GM18858 (cell line): ENCODE measurements around the gene GPC3.

Experiments used
- ATAC-seq: cut with Tn5 transposase; IDR thresholded peaks from one replicate; pipeline ENCODE4 v1.9.1; 2021; ENCODE audit not compliant: unreplicated experiment

The GPC3 gene

GRCh38 chrX:133702230-133702629 is 283.2 kb downstream of the GPC3 start:
- ATAC-seq = no peak

GRCh38 chrX:133699023-133699728 is 286.2 kb downstream of the GPC3 start:
- ATAC-seq = no peak

- ATAC-seq = no peak
Measured at GRCh38 chrX:133698298-133698697, 287.1 kb downstream of the GPC3 start.

GRCh38 chrX:133697656-133698055 is 287.7 kb downstream of the GPC3 start:
- no peak for ATAC-seq

GRCh38 chrX:133689997-133690599 is 295.3 kb downstream of the GPC3 start:
- ATAC-seq = no peak

- no peak for ATAC-seq
Measured at GRCh38 chrX:133685822-133686221, 299.6 kb downstream of the GPC3 start.

GRCh38 chrX:133681897-133682296 is 303.5 kb downstream of the GPC3 start:
- no peak for ATAC-seq

- ATAC-seq = no peak
Measured at GRCh38 chrX:133681421-133681820, 304.0 kb downstream of the GPC3 start.

GRCh38 chrX:133677123-133678063 is 308.0 kb downstream of the GPC3 start:
- no peak for ATAC-seq

GRCh38 chrX:133676344-133677122 is 308.9 kb downstream of the GPC3 start:
- no peak for ATAC-seq

GRCh38 chrX:133674726-133675470 is 310.5 kb downstream of the GPC3 start:
- no peak for ATAC-seq

GRCh38 chrX:133670383-133670782 is 315.0 kb downstream of the GPC3 start:
- ATAC-seq = no peak

GRCh38 chrX:133669214-133669613 is 316.2 kb downstream of the GPC3 start:
- ATAC-seq = no peak

GRCh38 chrX:133668225-133668931 is 317.0 kb downstream of the GPC3 start:
- ATAC-seq = no peak

GRCh38 chrX:133666256-133666655 is 319.1 kb downstream of the GPC3 start:
- ATAC-seq = no peak

- ATAC-seq = no peak
Measured at GRCh38 chrX:133661962-133662839, 323.2 kb downstream of the GPC3 start.

- no peak for ATAC-seq
Measured at GRCh38 chrX:133660281-133660680, 325.1 kb downstream of the GPC3 start.

GRCh38 chrX:133658293-133658911 is 327.0 kb downstream of the GPC3 start:
- no peak for ATAC-seq
